Prostate gland (tissue), 2 donors: Measurements from ENCODE around the gene SRGAP3.

Experiments
- CTCF ChIP-seq, 4 experiments: fragments of 200-600 bp in 2 of 4; fragments of 450-650 bp in 2 of 4; sonication (generic) in 2 of 4; IDR thresholded peaks; 1 replicate in 3 of 4; 2 replicates in 1 of 4; pipeline ENCODE4 v1.5.1; 2016 to 2019; ENCODE audit warnings: antibody characterized with exemption in 4 of 4, mild to moderate bottlenecking in 2 of 4, moderate library complexity in 2 of 4
- POLR2A ChIP-seq: fragments of 450-650 bp; IDR thresholded peaks from one replicate; pipeline ENCODE4 v1.6.1; 2016; ENCODE audit warnings: antibody characterized with exemption, mild to moderate bottlenecking

- TF ChIP-seq CTCF (IDR thresholded peaks at IDR 0.05) (no peak), POLR2A (no peak)
These were observed 183.3 kb downstream of the SRGAP3 start for GRCh38 chr3:9066141-9066540.
